Fibroblast of mammary gland (primary cell): Measurements from ENCODE around the gene SNX30.

Experiments used
- DNase-seq: peaks from one replicate; pipeline ENCODE4 v3.0.0-alpha.2; 2010; ENCODE audit warnings: low read depth
- H3K4me3 ChIP-seq: 2 replicates; pipeline ENCODE4 v1.5.1; 2011; ENCODE audit warnings: low read depth, mild to moderate bottlenecking, low read length, moderate library complexity; ENCODE audit not compliant: control insufficient read depth
- CTCF ChIP-seq: conservative IDR thresholded peaks from 2 replicates; pipeline ENCODE4 v1.5.1; 2011; ENCODE audit warnings: low read depth, low read length, inconsistent platforms; ENCODE audit not compliant: control insufficient read depth, insufficient read depth

SNX30 gene

GRCh38 chr9:112891521-112891920 is 141.0 kb downstream of the SNX30 start:
- no peak overlapping the region for H3K4me3 ChIP-seq
- DNase-seq, result no peak
- no peak for TF ChIP-seq CTCF

- no peak for DNase-seq
- TF ChIP-seq CTCF, result no peak
- no peak overlapping the region for H3K4me3 ChIP-seq
Observed at GRCh38 chr9:112892981-112893380, 142.4 kb downstream of the SNX30 start.

GRCh38 chr9:112894041-112894440 is 143.5 kb downstream of the SNX30 start:
- no peak for TF ChIP-seq CTCF
- peak; percentile 54 for DNase-seq
- no peak overlapping the region for H3K4me3 ChIP-seq

- no peak for TF ChIP-seq CTCF
- peak; percentile 38 for DNase-seq
- H3K4me3 ChIP-seq, result no peak overlapping the region
Observed at GRCh38 chr9:112894699-112895098, 144.1 kb downstream of the SNX30 start.

GRCh38 chr9:112896131-112896530 is 145.6 kb downstream of the SNX30 start:
- no peak for DNase-seq
- TF ChIP-seq CTCF, result no peak
- no peak overlapping the region for H3K4me3 ChIP-seq

- H3K4me3 ChIP-seq, result no peak overlapping the region
- DNase-seq, result no peak
Observed at GRCh38 chr9:112898872-112899311, 148.3 kb downstream of the SNX30 start.

More at GRCh38 chr9:112898872-112899311, 148.3 kb downstream of the SNX30 start:
- no peak for TF ChIP-seq CTCF
